HuH-7.5 (cell line): Measurements from ENCODE around the gene SLC4A7.
"Not testable (repeated sequence)": the region's sequence is repeated elsewhere in the genome, so short reads cannot be mapped to it uniquely, and the experiment has no call there.

ENCODE experiments used
- DNase-seq: peaks from one replicate; pipeline ENCODE4 v3.0.0; 2011; ENCODE audit warnings: low spot score

The SLC4A7 gene

DNA sequence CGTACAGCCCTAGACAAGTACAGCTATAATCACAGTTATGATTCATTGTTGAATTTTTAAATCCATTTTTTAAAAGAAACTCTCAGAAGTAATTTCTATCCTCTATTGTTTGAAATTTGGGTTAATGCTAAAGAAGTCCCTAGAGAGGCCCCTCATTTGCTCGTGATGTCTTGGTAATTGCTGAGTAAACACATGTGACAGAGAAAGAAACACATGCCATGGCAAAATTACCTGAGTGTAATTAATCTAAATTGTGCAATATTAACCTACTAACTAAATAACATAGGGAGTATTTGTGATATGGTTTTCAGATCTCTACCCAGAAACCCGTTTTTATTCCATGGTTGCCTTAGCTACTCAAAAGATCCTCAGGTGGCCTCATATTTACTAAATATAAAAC lies 125.8 kb downstream of the SLC4A7 start:
- DNase-seq, result no peak

DNA sequence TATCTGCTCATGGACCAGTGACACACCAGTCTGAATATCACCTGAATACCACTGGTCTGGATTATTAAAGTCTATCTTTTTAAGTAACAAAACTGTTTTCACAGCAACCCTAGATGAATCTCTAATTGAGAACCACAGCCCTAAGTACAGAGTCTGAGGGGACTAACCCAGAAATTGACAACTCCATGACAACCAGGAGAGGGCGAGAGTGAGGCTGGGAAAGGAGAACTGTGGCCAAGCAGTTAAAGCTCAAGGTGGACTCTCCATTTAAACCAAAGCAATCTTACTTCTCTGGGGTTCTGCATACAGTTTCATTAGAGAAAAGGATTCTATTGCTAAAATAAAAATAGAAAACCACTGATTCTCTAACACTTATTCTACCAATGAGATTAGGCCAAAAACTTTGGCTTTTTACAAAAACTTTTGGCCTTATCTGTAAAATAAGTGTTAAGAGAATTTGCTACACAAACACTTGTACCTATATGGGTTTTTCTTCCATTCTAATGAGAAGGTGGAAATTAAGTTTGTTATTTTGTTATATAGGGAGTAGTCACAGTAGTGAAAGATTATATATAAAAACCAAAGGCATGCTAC lies 126.4 kb downstream of the SLC4A7 start:
- no peak for DNase-seq

DNA sequence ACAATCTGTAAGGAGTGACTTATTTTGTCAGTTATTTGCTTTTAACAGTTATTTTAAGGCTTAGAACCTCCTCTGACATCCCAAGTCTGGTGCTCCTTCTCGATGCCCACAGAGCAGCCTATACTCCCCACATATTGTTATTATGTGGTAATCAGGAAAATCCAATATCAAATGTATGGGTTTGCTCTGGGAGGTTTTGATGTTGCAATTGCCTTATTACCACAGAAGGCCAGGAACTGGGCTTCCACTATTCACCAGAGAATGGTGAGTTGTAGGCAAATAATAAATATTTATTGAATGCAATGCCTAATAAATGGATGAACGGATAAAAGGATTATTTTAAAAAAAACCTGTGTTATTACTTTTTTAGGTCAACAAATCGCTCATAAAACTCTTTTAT lies 127.2 kb downstream of the SLC4A7 start:
- no peak for DNase-seq

DNA sequence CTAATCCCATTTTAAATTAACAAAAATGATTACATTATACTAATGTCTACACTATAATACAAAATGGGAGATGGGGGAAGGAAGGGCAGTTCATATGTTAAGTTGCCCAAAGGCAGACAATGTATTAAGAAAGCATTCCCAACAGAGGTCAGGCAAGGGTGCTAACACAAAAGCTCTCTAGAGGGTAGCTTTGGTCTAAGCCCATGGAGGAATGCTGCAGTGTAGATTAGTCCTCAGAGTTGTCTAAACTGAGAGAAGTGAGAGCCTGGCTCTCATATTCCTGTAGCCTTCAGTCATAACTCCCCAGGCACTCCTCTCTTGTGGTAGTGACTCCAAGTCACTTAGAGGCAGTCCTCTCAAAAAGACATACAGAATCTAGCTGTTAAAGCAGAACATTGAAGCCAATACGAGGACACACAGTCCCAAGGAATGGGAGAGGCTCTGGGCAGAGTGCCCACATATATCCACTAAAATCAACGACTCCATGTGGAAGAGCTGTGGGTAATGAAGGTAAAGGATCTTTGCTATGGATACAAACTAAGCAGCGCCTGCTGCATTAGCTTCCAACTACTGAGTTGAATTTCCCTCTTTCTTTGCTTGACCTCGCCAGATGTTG lies 129.5 kb downstream of the SLC4A7 start:
- DNase-seq, result no peak

DNA sequence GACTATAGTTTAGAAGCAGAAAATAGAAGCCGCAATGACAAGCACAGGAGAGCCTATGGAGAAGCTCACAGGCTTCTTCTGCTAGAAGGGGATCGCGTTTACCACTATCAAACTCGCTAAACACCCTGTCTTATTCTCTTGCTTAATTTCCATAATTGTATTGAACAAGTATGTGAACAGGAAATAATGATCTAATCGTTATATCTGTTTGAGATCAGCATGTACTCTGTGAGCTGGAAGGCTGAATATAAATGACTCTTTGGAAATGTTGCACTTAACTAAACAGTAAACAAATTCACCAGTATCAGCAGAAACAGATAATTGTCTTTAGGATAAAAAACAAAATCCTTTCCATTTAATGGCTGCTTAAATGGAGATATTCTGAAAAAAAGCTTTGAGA lies 130.0 kb downstream of the SLC4A7 start:
- DNase-seq, result no peak

DNA sequence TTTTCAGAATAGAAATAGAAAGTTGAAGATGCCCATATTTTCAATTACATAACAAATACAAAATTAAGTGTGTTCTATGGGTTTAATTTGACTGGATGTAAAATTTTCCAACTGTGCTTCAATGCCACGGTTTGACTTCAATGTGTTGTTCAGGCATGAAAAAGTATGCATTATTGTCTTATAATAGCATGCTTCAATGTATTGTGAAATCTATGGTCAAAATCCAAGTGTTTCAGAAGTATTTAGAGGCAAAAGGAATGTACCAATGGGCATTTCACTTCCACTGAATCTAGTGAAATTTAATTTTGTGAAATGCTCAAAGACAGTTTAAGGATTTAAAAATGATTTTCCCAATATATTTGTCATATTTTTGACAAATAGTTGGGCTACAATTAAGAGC lies 131.0 kb downstream of the SLC4A7 start:
- DNase-seq, result no peak

DNA sequence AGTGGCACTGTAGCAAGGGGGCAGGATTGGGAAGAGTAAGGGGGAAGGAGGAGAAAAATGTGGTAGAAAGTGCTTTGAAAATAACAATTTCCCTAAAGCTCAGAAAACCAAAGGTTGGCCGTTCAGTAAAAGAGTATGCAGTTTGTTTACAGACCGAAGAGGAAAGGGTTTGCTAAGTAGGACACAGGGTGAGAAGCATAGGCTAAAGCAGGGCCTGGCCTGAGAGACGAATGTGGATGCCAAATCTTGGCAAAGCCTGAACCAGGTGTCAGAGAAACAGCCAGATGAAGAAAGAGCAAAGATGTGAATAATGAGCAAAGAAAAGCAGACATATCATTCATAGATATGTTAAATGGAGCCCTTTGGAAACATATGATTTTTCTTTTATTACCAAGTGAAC lies 132.1 kb downstream of the SLC4A7 start:
- no peak for DNase-seq

DNA sequence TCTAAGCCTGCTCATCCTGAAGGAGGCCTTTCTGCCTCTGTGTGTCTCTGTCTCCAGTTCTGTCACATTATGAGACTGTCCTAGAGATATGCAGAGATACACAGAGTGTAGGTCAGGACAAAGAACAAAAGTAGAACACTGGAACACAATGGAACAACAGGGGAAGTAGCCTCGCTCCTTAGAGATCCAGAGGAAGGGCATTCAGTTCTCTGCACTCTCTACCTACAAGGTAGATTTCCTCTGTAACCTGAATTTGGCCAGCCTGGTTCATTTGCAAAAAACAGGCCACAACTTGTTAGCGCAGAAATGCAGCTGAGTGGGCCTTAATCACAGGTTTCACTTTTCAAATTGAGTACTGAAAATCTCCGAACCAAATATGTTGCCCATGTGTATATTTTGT lies 134.4 kb downstream of the SLC4A7 start:
- no peak for DNase-seq

DNA sequence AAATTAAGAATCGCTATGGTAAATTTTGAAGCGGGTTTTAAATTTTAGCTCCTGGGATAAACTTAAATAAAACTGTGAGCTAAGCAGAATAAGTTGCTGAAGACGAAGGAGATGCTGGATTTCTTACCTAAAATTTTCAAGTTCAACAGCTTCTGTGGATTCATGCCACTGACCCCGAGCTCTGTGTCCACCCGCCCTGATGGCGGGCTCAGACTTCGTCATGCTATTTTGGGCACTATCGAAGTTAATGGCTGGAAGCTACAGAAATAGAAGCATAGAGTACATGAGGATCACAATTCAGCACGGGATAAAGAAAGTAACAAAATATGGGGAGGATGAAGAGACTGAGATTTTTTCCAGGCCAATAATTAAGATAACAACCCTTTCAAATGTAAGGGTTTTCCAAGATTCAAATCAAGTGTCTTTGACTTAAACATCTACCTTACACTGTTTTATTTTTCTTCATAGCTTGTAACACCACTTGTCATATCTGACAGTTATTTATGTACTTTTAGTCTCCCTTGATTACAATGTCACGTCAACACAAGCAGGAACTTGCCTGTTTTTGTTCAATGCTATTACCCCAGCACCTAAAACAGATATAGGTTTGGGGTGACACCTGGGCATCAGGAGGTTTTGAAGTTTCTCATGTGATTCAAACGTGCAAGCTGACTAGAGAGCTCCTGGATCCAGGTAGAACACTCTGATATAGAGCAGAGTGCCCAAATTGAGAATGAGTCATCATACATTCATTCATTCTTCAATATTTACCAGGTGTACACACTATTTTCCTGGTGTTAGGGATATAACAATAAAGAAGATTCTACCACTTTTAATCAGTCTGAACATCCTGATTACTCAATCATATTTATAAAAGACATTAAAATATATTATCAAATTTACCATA lies 138.0 kb downstream of the SLC4A7 start:
- no peak for DNase-seq

DNA sequence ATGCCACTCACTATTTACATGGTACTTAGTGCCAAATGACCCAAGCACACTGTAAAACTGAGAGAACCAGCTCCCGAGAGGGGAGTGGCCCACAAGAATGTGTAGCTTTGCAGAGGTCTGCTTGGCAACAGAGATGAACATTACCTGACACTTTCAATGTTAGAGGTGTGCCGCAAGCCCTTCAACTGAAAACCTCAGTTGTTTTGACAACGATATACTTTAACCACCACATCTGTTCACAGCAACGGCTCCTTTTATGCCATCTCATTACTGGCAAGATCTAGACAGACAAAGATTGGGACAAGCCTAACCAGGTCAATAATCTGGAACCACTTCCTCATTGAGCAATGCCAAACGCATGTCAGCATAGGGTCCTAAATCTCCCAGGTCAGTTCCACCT lies 138.7 kb downstream of the SLC4A7 start:
- no peak for DNase-seq

DNA sequence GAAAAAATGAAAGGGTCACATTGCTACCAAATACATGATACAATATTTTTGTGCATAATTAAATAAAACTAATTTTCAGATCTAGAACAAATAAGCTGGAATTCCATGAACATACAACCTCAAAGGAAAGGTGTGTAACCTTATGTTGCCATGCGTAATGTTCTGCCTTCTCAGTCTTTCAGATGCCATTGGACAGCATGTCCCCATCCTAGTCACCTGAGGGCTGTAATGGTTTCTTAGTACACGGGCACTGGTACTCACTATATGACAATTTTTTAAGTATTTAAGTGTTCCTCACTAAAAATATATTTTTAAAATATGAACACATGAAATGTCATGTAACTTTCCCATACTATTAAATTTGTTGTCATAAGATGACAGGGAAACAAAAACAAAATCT lies 139.1 kb downstream of the SLC4A7 start:
- no peak for DNase-seq

DNA sequence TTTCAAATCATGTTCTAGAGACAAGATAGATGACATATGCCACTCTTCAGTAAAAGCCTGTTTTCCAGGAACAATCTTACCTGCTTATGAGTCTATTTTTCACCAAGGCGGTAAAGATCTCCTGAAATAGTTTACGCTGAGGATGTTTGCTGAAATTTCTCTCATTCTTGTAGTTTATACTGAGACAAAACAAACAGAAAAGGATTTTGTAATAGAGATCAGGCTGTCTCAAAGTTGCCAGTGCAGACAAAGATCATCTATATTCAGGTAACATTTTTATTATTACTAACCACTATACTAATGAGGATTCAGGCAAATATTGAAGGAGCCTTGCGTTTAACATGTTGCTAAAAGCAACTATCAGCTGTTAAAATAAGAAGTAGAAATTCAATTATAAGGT lies 140.0 kb downstream of the SLC4A7 start:
- no peak for DNase-seq

DNA sequence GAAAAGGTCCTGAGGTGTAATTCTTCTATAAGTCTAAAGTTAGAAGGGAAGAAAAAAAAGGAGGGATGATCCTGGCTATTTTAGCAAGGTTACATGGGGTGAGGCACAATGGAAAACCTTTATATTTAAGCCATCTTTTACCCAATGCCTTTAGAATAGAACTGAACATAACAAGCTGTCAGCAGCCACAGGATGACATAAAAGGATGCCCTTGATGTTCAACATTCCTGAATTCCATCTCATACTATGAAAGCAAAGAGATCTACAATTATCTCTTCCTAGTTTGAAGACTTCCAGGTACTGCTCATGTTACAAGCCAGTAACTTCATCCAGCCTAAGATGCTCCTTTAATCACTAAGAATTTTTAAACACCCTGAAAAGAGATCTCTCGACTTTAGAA lies 141.9 kb downstream of the SLC4A7 start:
- DNase-seq, result no peak

DNA sequence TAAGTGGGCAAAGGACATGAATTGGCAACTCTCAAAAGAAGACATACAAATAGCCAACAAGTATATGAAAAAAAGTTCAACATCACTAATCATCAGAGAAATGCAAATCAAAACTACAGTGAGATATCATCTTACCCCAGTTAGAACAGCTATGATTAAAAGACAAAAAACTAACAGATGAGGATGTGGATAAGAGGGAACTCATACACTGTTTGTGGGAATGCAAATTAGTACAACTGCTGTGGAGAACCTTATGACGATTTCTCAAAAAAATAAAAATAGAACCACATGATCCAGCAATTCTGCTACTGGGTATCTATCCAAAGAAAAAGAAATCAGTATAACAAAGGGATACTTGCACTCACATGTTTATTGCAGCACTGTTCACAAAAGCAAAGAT lies 143.7 kb downstream of the SLC4A7 start:
- DNase-seq, result no peak

DNA sequence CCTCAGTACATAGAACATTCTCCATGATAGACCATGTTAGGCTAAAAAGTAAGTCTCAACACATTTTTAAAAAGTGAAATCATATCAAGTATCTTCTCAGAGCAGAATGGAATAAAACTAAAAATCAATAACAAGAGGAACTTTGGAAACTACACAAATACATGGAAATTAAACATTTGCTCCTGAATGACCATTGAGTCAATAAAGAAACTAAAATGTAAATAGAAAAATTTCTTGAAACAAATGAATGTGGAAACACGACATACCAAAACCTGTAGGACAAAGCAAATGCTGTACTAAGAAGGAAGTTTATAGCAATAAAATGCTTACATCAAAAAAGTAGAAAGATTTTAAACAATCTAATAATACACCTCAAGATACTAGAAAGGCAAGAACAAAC lies 148.6 kb downstream of the SLC4A7 start:
- no peak for DNase-seq

DNA sequence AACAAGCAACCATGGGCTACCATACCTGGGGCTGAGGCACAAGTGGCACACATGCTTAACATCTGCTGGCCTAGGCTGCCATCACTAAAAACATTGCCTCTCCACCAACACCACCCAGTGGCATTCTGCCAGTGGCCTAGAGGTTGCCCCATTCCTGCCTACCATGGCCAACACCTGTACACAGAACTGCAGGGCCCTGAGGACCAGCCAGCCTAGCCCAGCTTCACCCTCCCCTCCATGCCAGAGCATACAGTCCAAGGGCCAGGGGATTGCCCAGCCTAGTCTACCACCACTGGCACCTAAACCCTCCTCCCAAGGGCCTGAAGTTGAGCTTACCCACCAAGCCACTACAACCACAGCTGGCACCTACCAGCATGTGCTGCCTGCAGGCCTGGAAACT lies 150.3 kb downstream of the SLC4A7 start:
- no peak for DNase-seq

DNA sequence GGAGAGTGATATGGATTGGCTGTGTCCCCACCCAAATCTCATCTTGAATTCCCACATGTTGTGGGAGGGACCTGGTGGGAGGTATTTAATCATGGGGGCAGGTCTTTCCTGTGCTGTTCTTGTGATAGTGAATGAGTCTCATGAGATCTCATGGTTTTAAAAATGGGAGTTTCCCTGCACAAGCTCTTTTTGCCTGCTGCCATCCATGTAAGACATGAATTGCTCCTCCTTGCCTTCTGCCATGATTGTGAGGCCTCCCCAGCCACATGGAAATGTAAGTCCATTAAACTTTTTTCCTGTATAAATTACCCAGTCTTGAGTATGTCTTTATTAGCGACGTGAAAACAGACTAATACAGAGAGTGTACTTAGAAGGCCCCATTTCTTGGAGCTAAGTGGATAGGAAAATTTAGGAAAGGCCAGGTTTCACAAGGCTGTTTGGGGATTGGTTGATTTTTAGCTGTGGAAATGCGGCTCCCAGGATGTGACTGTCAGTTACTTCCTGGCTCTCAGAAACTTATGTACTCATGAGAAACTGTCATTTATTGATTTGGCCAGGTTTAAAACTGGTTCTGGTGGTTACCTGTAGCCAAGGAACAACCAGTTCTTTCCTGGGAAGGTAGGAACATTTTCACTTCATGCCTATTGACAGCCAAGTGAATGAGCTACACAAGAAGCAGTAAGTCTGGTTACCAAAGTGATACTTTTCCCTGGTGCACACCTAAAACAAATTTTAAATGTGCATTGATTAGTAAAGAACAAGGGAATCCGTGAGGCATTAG lies 155.0 kb downstream of the SLC4A7 start:
- DNase-seq, result not testable (repeated sequence)

DNA sequence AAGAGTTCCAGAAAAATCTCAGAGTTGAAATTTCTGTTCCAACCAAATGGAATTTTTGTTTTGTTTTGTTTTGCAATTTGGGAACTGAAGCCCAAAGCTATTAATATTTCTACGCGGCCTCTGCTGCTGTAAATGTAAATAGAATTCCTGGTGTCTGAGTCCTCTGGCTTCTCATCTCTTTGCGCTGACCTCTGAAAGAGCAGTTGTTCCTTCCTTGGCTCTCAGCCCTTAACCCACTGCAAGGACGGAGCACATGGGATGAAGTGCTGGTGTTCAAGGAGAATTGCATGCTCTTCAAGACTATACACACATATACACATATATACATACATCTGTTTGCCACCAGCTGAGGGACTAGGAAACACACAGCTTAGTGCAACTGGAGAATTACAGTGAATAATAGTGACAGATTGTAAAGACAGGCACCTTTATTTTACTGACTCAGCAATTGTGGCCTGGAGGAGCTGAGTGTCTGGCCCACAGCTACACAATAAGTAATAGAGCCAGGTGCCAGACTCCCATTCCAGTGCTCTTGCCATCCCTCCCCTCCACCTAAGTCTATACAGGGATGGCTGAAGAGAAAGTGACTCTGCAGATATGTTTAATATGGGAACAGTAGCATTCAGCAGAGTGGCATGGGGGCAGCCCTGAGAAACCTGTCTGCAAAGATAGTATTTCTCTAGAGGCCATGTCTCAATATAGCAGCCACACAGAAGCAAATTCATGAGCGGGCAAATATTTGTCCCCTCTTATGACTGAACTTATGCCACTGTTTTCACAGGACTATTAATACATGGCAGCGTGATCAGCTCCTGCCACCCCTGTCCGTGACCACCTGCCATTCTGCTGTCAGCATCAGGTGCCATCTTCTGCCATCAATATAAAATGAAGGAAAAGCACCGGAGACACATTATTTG lies 157.3 kb downstream of the SLC4A7 start:
- no peak for DNase-seq

DNA sequence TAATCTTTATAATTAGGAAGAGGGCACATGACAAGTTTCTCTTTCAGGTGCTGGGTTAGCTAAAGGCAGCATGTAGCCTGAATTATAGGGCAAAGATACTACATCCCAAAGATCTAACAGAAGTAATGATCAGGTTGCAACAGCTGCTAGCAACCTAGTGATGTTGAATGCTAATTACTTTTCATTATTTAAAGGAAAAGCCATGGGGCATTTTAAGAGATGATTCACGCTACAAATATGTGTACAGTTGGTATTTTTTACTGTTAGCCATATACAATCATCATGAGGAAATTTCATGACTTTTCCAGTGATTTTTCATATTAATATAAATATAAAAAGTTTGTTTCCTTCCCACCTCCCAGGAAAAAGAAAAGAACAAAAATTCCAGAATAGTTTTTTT lies 158.0 kb downstream of the SLC4A7 start:
- DNase-seq, result no peak

DNA sequence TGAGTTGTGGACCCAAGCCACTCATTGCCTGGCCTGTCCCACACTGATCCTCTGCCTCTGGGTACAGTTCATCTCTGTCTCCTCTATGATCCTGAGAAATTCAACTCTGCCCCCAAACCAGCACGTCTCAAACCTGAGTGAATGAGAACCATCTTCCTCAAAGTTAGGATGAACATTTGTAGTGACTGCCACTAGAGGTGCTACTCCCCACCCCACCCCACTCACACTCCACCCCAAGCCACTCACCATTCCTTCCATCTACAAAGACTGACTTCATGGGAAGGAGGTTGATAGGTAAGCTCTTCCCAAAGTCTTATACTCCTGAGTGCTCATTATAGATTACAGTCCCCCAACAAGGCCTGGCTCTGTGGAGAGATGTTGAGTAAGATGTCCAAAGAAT lies 158.8 kb downstream of the SLC4A7 start:
- DNase-seq, result no peak

DNA sequence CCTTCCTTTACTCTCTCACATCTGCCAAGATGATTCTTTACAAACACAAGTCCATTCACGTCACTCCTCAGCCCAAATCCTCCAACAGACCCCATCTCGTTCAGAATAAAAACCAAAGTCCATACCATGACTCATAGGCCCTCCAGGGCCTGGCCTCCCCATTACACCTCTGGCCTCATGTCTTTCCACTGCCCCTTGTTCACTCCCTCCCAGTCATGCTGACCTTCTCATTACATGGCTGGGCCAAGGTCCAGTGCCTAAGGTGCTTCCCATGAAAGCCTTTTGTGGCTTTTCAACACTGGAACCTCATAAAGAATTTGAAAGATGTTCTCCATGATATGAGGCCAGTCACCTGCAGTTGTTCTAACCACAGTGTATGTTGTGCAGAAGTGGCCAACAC lies 159.5 kb downstream of the SLC4A7 start:
- DNase-seq, result no peak
